ENCODE measurements around the gene SFRP5. TPM values are rescaled to one million over a fixed set of nuclear protein-coding genes. Genes with fewer than 3 reads are reported as not detected.

Gene SFRP5
- total and polyA plus RNA-seq, 2 of the 13 experiments (the other 11 are each of a cell fraction or from before 2014, with no cell fraction given), result 0.32 to 1.7 TPM

GRCh38 chr10:97718659-97719142 is 53.1 kb downstream of the SFRP5 start (continued):
- TF ChIP-seq ZNF710 (CRISPR knock-in tag; IDR thresholded peaks at IDR 0.05; ENCODE audit: borderline replicate concordance) (no peak), ZHX2 (IDR thresholded peaks at IDR 0.05; ENCODE audit: low read depth) (no peak), ZHX2 (CRISPR knock-in tag; IDR thresholded peaks at IDR 0.05; ENCODE audit: borderline replicate concordance) (no peak), SRY (CRISPR knock-in tag; IDR thresholded peaks at IDR 0.05) (no peak), SALL1 (CRISPR knock-in tag; IDR thresholded peaks at IDR 0.05) (peak; percentile 15; the same call in 1 of the 2 replicates), SAP130 (CRISPR knock-in tag; IDR thresholded peaks at IDR 0.05; ENCODE audit: low read depth) (peak; percentile 83), ZNF18 (CRISPR knock-in tag; IDR thresholded peaks at IDR 0.05; ENCODE audit: insufficient replicate concordance) (no peak), GATAD2A (CRISPR knock-in tag; IDR thresholded peaks at IDR 0.05) (peak; percentile 24; the same call in 1 of the 2 replicates), ZFP91 (CRISPR knock-in tag; IDR thresholded peaks at IDR 0.05; ENCODE audit: borderline replicate concordance) (no peak), SOX13 (IDR thresholded peaks at IDR 0.05) (no peak), SOX13 (CRISPR knock-in tag; conservative IDR thresholded peaks at IDR 0.05 in 1 of 2, IDR thresholded peaks at IDR 0.05 in 1 of 2) (no peak), CEBPG (CRISPR knock-in tag; IDR thresholded peaks at IDR 0.05) (peak; percentile 47), CREM (IDR thresholded peaks at IDR 0.05) (no peak), CREM (CRISPR knock-in tag; IDR thresholded peaks at IDR 0.05) (no peak), KLF13 (CRISPR knock-in tag; IDR thresholded peaks at IDR 0.05) (no peak), YEATS4 (CRISPR knock-in tag; IDR thresholded peaks at IDR 0.05; ENCODE audit: borderline replicate concordance) (no peak), NR0B2 (CRISPR knock-in tag; IDR thresholded peaks at IDR 0.05) (no peak), ELF3 (CRISPR knock-in tag; IDR thresholded peaks at IDR 0.05) (no peak), RBAK (CRISPR knock-in tag; IDR thresholded peaks at IDR 0.05) (no peak)
